GM06990 (cell line): Measurements from ENCODE around the gene PTGER1.
A peak's percentile ranks its signal among the peaks of the same experiment; 100 is the strongest.

Source experiments
- DNase-seq: peaks from one replicate; pipeline ENCODE4 v3.0.0-alpha.2; 2011; ENCODE audit not compliant: insufficient read length; ENCODE audit errors: extremely low read depth
- H3K27me3 ChIP-seq: replicated peaks from 2 replicates; pipeline ENCODE4 v1.6.0; 2011; ENCODE audit warnings: low read length; ENCODE audit not compliant: control insufficient read depth, insufficient read depth
- H3K36me3 ChIP-seq: 2 replicates; pipeline ENCODE4 v1.5.1; 2011; ENCODE audit warnings: low read length; ENCODE audit not compliant: control insufficient read depth, insufficient read depth
- H3K4me3 ChIP-seq: replicated peaks from 2 replicates; pipeline ENCODE4 v1.5.1; 2011; ENCODE audit warnings: low read depth, mild to moderate bottlenecking, control low read depth, low read length
- CTCF ChIP-seq: IDR thresholded peaks from 2 replicates; pipeline ENCODE4 v1.5.1; 2011; ENCODE audit warnings: low read length, control low read depth, mild to moderate bottlenecking, inconsistent platforms; ENCODE audit not compliant: insufficient read depth, poor library complexity, severe bottlenecking

PTGER1 gene

DNA sequence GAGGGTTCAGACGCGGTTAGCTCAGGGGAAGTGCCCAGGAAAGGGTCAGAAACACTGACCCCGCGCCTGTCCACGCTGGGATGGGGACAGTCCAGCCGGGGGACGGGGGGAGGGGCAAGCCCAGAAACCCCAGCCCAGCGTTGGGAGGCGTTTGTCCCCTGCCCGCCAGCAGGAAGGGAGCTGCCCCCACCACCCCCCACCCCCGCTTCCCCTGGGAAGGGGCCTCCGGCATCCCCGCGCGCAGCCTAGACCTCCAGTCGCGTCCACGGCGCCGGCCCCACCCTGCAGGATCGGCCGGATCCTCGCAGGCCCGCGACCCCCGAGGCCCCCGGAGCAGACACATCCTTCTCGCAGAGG, 20.5 kb upstream of the PTGER1 start:
- no peak for TF ChIP-seq CTCF
- H3K27me3 ChIP-seq = no peaks in the 10 kb centered on the region
- no peak for DNase-seq
- H3K4me3 ChIP-seq = peak overlapping the region; percentile 68
- H3K36me3 ChIP-seq = no peaks in the 10 kb centered on the region

DNA sequence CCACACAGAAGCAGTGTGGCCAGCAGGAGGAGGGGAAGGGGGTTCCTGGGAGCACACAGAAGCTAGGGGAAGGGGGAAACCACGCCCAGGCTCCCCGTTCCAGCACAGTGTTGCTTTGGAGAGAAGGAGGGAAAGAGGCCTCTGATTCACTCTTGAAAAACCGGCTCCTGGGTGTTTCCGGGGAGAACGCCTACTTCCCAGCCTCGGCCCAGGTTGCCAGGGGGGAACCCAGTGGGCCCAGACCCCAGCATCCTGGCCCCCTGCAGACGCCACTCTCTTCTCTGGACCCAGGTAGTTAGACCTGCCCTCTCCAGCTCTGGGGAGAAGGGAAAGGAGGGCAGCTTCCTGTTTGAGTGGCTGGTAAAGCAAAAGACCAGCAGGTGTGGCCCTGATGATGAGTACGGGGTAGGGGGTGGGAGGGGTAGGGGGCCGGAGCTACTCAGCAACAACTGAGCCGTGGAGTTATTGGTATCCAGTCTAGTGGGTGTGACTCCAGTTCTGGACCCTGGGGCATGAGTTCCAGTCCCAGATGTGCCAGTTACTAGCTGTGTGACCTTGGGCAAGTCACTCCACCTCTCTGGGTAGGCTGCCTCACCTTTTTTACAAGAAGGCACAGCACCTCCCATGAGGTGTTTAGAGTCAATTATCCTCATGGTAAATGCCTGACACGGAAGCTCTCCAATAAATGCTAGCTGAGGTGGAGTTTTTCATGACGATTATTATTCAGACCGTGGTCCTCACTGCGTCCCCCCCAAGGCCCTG, 19.9 kb upstream of the PTGER1 start:
- DNase-seq = no peak
- Histone ChIP-seq H3K27me3 (no peaks in the 10 kb centered on the region), H3K4me3 (peak overlapping the region; percentile 68), H3K36me3 (no peaks in the 10 kb centered on the region)
- no peak for TF ChIP-seq CTCF

DNA sequence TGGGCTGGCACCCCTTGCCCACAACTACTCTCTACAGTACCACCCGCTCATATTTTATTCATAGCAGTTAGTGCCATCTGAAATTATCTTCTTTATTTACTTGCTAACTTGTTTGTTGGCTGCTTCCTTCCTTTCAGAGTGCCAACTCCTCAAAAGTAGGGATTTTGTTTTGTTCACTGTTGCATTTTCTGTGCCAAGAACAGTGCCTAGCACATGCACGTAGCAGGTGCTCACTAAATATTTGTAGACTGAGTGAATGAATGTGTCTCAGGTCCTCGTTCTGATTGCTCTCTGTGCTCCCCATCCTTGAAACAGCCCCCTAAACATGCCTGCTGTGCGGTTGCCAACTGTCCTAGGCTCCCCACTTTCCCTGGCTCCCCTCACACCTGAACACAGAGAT, 19.3 kb upstream of the PTGER1 start:
- no peak overlapping the region for H3K4me3 ChIP-seq
- no peak for TF ChIP-seq CTCF
- DNase-seq = no peak
- no peaks in the 10 kb centered on the region for H3K27me3 ChIP-seq
- H3K36me3 ChIP-seq = no peaks in the 10 kb centered on the region

GRCh38 chr19:14492756-14493337, 17.7 kb upstream of the PTGER1 start:
- Histone ChIP-seq H3K36me3 (no peaks in the 10 kb centered on the region; the same call in 1 of the 2 replicates), H3K4me3 (no peak overlapping the region), H3K27me3 (no peaks in the 10 kb centered on the region)
- DNase-seq = no peak
- TF ChIP-seq CTCF = no peak

DNA sequence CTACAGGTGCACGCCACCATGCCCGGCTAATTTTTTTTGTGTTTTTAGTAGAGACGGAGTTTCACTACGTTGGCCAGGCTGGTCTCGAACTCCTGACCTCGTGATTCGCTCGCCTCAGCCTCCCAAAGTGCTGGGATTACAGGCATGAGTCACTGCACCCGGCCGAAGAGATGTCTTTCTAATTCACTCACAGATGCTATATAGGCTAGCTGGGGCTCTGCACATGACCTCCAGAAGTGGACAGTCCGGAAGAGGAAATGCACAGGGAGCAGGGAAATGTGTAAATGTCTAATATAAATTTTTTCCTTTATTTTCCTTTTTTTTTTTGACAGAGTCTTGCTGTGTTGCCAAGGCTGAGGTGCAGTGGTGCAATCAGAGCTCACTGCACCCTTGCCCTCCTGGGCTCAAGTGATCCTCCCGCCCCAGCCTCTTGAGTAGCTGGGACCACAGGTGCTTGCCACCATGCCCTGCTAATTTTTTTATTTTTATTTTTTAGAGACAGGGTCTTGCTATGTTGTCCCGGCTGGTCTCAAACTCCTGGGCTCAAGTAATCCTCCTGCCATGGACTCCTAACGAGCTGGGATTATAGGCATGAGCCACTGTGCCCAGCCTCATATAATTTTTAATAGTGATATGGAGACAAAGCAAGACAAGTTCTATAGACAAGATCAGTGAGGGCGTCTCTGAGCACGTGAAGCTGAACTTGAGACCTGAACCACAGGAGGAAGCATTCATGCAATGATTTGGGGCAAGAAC, 12.4 kb upstream of the PTGER1 start:
- TF ChIP-seq CTCF = no peak
- Histone ChIP-seq H3K4me3 (no peak overlapping the region), H3K27me3 (no peaks in the 10 kb centered on the region), H3K36me3 (no peaks in the 10 kb centered on the region; the same call in none of the 2 replicates)
- no peak for DNase-seq
